GM12892 (cell line): Measurements from ENCODE around the gene CFL1.

Experiments
- POLR2A ChIP-seq: IDR thresholded peaks from 2 replicates; pipeline ENCODE4 v1.6.1; 2011; ENCODE audit warnings: low read depth, low read length, control low read depth
- POLR2AphosphoS5 ChIP-seq: IDR thresholded peaks from 2 replicates; pipeline ENCODE4 v1.6.1; 2011; ENCODE audit warnings: low read depth, low read length, control low read depth
- TAF1 ChIP-seq: IDR thresholded peaks from 2 replicates; pipeline ENCODE4 v1.6.1; 2011; ENCODE audit warnings: low read depth, mild to moderate bottlenecking, control low read depth, low read length, borderline replicate concordance

DNA sequence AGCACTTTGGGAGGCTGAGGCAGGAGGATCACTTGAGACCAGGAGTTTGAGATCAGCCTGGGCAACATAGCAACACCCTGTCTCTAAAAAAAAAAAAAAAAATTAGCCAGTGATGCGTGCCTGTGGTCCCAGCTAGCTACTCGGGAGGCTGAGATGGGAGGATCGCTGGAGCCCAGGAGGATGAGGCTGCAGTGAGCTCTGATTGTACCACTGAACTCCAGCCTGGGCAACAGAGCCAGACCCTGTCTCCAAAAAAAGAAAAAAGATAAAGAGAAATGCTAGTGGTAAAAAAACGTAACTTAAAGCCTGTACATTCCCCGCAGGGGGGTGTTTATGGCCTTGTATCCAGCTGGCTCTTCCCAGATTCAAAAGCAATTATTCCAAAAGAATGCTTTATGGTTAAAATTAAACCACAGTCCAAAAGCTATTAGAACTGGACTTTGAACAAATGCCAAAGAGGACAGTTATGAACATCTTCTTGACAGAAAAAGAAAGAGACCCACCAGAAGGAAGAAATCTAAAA is 40.6 kb downstream of the CFL1 start:
- TF ChIP-seq TAF1 = no peak
- no peak for TF ChIP-seq POLR2A
- no peak for TF ChIP-seq POLR2AphosphoS5
